GM08714 (cell line): ENCODE results near the gene LRRC8A.
"Not testable (repeated sequence)": the region's sequence is repeated elsewhere in the genome, so short reads cannot be mapped to it uniquely, and the experiment has no call there.

Experiments used
- H3K4me3 ChIP-seq: fragments of 200-500 bp; sonication (Bioruptor generic); 2 replicates; pipeline ENCODE4 v1.5.1; 2014; ENCODE audit warnings: mild to moderate bottlenecking, low read length, inconsistent platforms
- ZNF274 ChIP-seq: IDR thresholded peaks from 2 replicates; pipeline ENCODE4 v1.6.1; 2012; ENCODE audit warnings: mild to moderate bottlenecking, low read depth, low read length

LRRC8A gene

DNA sequence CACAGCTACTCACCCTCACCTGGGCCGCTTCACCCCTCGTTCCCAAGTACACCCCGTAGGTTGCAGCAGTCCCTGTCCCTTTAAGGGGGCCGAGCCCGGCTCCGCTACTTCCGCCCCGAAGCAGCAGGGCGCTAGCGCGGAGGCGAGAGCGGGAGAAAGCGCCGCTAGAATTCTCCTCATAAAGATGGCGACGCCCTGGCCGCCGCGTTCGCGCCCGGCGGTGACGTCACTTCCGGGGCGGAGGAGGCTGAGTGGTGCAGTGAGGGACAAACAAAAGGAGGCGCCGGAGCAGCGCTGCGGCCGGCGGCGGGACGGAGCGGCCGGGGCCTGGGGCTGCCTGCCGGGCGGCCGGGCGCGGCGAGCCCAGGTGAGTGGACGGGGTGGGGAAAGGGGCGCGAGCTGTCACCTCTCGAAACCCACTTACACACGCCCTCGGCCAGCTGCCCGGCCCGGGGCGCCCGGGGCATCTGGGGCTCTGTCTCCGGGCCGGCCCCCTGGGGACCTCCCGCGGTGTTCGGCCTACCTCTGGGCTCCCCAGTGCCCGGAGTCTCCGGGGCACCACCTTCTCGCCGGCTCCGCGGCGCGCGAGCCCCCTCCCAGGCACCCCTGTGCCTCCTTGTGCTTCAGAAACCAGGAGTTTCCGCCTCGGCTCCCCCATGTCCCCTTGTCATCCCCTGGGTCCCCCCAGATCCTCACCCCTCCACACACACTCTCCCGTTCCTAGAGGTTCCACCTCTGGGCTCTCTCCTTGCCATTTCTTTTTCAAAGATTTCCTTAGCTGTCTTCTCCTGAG, at the start of gene LRRC8A, which contains the start of gene KYAT1:
Gene LRRC8A, plus strand, starts transcription at position 250 of the 793 bp plus-strand sequence. CDS start 25,032 bp downstream, outside the sequence.
Gene KYAT1, minus strand, starts transcription at position 67 of the 793 bp plus-strand sequence. CDS start 36,545 bp downstream, outside the sequence.
- no peak for TF ChIP-seq ZNF274
- H3K4me3 ChIP-seq = peak within 1 kb of the TSS; percentile 71

DNA sequence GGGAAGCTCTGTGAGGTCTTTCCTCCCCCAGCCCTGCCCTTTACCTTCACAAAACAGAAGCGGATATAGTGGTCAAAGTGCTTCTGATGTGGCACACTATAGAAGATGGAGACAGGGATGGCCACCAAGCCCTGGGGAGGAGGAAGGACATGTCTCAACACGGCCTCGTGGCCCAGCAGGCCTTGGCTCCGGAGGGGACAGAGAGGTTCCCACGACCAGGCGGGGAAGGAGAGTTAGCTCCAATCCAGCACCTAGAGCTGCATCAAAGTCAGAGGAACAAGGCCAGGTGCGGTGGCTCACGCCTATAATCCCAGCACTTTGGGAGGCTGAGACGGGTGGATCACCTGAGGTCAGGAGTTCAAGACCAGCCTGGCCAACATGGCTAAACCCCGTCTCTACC, 48.2 kb upstream of the LRRC8A start:
- H3K4me3 ChIP-seq = no peak overlapping the region
- no peak for TF ChIP-seq ZNF274

DNA sequence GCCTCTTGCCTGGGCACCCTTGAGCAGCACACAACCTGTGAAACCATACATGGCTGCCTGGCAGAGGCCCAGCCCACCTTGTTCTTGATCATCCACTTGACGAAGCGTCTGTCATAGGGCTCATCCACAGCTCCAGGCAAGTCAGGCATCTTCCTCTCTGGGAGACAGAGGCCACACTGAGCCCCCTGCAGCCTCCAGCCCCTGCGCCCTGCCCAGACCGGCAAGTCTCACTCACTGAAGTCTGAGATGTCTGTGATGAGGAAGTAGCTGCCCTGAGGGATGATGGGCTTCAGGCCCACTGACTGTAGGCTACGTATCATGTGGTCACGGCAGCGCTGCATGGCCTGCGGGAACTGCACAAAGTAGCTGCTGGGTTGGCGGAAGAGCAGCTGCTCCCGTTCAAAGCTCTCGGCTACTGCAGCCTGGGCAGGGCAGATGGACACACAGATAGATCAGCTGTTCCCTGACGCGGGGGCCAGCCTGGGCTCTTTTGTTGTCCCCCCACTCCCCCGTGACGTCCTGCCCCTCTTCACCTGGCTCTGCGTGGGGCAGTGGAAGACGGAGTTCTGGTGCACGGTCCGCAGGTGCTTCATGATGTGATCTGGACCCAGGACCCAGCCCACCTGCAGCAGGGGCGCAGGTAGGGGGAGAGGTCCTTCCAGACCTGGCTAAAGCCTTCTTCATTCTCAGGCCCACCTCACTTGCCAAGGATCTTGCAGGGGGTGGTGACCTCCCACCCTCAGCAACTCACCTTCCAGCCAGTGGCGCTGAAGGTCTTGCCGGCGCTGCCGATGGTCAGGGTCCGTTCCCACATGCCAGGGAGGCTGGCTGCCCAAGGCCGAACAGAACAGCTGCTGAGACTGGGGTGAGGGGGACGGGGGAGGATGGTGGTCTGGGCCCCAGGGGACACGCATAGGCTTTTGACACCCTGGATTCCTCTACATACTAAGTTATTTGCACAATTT, 46.4 kb upstream of the LRRC8A start:
- no peak for TF ChIP-seq ZNF274
- no peak overlapping the region for H3K4me3 ChIP-seq

DNA sequence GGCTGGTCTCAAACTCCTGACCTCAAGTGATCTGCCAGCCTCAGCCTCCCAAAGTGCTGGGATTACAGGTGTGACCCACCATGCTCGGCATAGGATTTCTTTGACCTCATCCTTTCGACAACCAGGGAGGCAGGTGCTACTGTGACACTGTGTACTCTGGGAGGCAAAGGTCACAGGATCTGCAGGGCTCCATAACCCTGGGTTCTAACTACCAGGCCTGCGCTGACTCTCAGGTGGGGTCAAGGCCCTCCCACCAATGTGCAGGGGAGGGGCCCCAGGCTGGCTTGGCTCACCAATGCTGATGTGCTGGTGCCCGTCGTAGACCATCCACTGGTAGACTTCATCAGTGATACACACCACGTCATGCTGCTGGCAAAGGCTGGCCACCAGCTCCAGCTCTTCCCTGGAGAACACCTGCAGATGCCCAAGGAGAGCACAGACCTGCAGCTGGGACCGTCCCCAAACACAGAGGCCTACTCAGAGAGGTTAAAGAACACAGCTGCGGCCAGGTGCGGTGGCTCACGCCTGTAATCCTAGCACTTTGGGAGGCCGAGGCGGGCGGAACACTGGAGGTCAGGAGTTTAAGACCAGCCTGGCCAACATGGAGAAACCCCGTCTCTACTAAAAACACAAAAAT, 45.3 kb upstream of the LRRC8A start:
- no peak for TF ChIP-seq ZNF274
- H3K4me3 ChIP-seq = no peak overlapping the region

DNA sequence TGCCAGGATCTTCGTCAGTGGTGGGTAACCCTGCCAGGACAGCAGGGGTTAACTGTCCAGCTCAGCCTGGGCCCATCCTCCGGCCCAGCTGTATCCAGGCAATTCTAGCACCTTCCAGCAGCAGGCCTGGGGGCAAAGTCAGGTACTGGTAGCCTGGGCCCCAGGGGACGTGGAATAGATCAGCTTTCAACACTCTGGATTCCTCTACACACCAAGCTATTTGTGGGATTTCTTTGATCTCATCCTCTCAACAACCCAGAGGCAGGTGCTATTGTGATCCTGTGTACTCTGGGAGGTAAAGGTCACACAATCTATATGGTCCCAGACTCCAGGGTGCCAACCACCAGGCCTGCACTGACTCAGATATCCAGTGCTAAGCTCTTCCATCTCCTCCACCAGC, 43.6 kb upstream of the LRRC8A start:
- no peak overlapping the region for H3K4me3 ChIP-seq
- no peak for TF ChIP-seq ZNF274

DNA sequence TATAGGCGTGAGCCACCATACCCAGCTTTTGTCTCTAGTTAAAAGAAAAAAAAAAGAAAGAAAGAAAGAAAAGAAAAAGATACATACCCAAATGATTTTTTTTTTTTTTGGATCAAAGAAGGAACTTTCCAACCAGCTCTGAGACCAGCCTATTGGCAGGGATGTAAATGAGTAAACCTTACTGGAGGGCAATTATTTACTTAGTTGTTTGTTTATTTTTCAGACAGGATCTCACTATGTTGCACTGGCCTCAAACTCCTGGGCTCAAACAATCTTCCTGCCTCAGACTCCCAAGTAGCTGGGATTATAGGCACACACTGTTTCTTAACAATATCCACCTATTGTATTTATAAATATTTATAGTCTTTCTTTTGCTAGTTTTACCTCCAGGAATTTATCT, 41.4 kb upstream of the LRRC8A start:
- H3K4me3 ChIP-seq = no peak overlapping the region
- no peak for TF ChIP-seq ZNF274

DNA sequence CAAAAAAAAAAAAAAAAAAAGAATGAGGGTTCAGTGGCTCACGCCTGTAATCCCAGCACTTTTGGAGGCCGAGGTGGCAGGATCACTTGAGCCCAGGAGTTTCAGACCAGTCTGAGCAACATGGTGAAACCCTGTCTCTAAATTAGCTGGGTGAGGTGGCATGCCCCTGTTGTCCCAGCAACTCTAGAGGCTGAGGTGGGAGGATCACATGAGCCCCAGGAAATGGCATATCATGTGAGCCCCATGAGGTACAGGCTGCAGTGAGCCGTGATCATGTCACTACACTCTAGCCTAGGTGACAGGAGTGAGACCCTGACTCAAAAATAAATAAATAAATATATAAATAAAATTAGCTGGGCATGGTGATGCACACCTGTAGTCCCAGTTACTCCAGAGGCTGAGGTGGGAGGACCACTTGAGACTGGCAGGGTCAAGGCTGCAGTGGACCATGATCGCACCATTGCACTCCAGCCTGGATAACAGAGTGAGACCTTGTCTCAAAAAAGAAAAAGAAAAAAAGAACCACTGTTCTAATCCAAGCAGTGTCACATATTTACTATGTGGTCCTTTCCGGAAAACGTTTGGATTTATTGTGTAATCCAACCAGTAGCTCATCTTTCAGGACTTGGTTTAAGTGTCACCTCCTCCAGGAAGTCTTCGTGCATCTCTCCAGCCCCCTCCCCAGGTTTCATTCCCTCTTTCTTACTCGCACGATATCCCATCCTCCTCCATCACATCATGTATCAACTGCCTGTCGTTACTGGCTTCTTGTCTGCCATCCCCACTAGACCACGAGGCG, 40.0 kb upstream of the LRRC8A start:
- TF ChIP-seq ZNF274 = no peak
- H3K4me3 ChIP-seq = no peak overlapping the region

DNA sequence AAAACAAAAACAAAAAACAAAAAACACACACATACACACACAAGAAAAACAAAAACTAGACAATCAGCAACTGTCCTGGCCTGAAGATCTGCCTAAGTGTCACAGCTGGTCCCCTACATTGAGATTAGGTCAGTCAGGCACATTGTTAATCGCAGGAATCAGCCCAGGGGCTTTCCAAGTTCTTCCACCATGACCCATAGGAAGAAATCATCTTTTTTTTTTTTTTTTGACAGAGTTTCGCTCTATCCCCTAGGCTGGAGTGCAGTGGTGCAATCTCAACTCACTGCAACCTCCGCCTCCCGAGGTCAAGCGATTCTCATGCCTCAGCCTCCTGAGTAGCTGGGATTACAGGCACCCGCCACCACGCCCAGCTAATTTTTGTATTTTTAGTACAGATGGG, 38.8 kb upstream of the LRRC8A start:
- not testable (repeated sequence) for H3K4me3 ChIP-seq

DNA sequence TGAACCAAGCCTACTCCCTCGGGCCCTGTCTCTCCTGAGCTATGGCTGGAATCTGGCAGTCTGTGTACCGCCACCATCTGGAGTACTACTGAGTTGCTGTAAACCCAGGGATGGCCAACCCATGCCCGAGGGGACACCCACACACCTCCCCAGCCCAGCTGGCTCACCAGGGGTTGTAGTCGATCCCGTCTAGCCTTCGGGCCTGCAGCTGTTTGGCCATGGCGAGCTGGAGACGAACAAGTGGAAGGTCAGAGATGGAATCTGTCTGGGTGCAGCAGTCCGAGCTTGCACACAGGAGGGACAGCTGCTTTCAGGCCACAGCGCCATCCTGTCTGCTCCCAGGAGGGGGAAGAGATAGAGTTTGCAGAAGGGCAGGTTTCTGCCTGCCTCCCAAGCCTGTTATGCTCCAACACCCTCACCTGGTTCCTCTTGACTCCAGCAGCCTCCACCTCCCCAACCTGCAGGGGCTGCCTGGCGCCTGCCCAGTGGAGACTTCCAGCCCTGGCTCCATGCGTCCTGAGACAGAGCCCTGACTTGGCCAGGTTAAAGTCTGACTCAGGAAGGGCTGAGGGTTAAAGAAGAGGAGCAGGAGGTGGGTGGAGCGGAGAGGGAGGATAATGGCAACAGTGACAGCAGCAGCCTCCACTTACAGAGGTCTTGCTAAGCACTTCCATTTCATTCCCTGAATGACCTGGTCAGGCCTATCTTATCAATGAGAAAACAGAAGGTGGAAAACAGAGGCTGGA, 36.6 kb upstream of the LRRC8A start:
- no peak for TF ChIP-seq ZNF274

DNA sequence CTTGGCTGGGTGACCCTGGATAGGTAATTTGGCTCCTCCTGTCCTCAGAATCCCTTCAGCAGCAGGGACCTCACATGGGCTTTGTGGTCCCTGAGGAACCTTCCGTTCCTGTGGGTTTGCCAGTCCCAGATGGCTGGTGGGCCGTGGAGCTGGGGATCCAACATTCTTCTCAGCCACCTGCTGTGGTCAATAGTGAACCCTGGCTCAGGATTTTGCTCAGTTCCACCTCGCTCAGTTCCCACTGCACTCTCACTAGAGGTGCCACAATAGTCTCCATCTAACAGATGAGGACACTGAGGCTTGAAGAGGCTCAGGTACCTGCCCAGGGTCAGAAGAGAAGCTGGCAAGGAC, 35.3 kb upstream of the LRRC8A start:
- no peak for TF ChIP-seq ZNF274
- H3K4me3 ChIP-seq = no peak overlapping the region

More for the DNA sequence above, 36.6 kb upstream of the LRRC8A start:
- no peak overlapping the region for H3K4me3 ChIP-seq

DNA sequence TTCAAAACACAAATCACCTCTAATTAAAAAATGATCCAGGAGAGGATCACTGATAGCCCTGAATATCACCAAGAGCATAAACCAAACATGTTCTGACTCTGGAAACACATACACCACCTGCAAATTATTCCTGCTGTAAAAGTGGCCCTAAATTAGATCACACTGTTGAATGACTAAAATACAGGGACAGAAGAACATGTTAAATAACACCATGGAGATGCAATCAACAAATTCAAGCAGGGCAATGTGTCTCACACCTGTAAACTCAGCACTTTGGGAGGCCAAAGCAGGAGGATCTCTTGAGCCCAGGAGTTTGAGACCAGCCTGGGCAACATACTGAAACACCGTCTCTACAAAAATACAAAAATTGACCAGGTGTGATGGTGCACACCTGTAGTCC, 34.1 kb upstream of the LRRC8A start:
- H3K4me3 ChIP-seq = no peak overlapping the region
- no peak for TF ChIP-seq ZNF274

DNA sequence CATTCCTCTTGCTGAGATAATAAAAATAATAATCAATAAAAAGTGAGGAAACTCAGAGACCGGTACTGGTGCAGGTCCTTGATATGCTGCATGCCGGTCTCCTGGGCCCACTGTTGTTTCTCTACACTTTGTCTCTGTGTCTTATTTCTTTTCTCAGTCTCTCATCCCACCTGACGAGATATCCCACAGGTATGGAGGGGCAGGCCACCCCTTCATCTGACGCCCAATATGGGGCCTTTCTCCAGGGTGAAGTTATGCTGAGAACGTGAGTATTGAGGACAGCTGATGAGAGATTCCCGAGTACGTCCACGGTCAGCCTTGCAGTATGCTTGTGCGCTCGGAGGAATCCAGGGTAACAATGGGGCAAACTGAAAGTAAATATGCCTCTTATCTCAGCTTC, 30.9 kb upstream of the LRRC8A start:
- H3K4me3 ChIP-seq = not testable (repeated sequence)

DNA sequence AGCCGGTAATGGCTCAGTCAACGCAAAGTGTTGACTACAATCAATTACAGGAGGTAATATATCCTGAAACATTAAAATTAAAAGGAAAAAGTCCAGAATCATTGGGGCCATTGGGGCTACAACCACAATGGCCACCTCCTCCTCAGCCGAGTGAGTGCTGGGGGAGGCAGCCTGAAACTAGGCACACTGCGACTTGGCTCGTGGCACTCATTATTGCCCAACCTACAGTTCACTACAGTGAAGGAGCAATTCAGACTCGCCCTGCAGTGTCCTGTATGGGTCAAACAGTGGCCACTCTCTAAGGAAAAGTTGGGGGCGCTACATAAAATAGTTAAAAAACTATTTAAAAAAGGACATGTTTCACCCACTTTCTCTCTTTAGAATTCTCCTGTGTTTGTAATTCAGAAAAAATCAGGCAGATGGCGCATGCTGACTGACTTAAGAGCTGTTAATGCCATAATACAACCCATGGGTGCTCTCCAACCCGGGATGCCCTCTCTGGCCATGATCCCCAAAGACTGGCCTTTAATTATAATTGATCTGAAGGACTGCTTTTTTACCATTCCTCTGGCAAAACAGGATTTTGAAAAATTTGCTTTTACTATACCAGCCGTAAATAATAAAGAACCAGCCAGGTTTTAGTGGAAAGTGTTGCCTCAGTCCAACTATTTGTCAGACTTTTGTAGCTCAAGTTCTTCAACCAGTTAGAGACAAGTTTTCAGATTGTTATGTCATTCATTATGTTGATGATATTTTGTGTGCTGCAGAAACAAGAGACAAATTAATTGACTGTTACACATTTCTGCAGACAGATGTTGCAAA, 29.9 kb upstream of the LRRC8A start:
- not testable (repeated sequence) for H3K4me3 ChIP-seq

DNA sequence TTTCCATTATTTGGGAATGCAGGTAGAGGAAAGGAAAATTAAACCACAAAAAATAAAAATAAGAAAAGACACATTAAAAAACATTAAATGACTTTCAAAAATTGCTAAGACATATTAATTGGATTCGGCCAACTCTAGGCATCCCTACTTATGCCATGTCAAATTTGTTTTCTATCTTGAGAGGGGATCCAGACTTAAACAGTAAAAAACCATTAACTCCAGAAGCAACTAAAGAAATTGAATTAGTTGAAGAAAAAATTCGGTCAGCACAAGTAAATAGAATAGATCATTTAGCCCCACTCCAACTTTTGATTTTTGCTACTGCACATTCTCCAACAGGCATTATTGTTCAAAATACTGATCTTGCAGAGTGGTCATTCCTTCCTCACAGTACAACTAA, 29.3 kb upstream of the LRRC8A start:
- H3K4me3 ChIP-seq = not testable (repeated sequence)

DNA sequence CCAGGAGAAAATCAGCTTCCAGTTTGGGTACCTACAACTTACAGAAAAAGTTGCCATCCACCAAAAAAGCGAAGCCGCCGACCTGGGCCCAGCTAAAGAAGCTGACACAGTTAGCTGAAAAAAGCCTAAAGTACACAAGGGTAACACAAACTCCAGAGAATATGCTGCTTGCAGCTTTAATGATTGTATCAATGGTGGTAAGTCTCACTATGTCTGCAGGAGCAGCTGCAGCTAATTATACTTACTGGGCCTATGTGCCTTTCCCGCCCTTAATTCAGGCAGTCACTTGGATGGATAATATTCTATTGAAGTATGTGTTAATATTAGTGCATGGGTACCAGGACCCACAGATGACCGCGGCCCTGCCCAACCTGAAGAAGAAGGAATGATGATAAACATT, 27.5 kb upstream of the LRRC8A start:
- not testable (repeated sequence) for H3K4me3 ChIP-seq

DNA sequence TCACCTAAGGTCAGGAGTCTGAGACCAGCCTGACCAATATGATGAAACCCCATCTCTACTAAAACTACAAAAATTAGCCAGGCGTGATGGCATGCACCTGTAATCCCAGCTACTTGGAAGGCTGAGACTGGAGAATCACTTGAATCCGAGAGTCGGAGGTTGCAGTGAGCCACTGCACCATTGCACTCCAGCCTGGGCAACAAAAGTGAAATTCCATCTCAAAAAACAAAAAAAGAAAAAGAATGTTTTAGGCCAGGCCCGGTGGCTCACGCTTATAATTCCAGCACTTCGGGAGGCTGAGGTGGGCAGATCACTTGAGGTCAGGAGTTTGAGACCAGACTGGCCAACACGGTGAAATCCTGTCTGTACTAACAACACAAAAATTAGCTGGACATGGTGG, 23.5 kb upstream of the LRRC8A start:
- not testable (repeated sequence) for H3K4me3 ChIP-seq
